Lung (tissue), 12 donors: Measurements from ENCODE around the gene MAP2K5. TPM values are rescaled to one million over a fixed set of nuclear protein-coding genes. Genes with fewer than 3 reads are reported as not detected.

Experiments
- ATAC-seq: fragments of 200-7000 bp; cut with Tn5 transposase; one replicate; pipeline ENCODE4 v1.9.1; 2020; ENCODE audit warnings: moderate number of reproducible peaks; ENCODE audit not compliant: insufficient read depth, low FRiP score
- DNase-seq, 3 donors: peaks; one replicate each; pipeline ENCODE4 v3.0.0-alpha.2; 2013 to 2017
- H3K27ac ChIP-seq, 2 donors: one replicate each; pipeline ENCODE4 v1.5.1; 2013; ENCODE audit warnings: mild to moderate bottlenecking in 2 of 2, moderate library complexity in 2 of 2, control low read depth in 1 of 2, inconsistent platforms in 1 of 2, low read depth in 1 of 2, low read length in 1 of 2
- H3K27me3 ChIP-seq, 3 donors: one replicate each; pipeline ENCODE4 v1.5.1; 2013; ENCODE audit warnings: low read length in 2 of 3; ENCODE audit not compliant: control insufficient read depth in 3 of 3, insufficient read depth in 3 of 3
- H3K36me3 ChIP-seq, 4 donors: one replicate each; pipeline ENCODE4 v1.5.1; 2013; ENCODE audit warnings: low read length in 4 of 4, mild to moderate bottlenecking in 1 of 4, moderate library complexity in 1 of 4; ENCODE audit not compliant: control insufficient read depth in 4 of 4, insufficient read depth in 4 of 4
- H3K4me1 ChIP-seq, 5 donors: one replicate each; pipeline ENCODE4 v1.5.1; 2013; ENCODE audit warnings: low read length in 5 of 5, mild to moderate bottlenecking in 2 of 5, moderate library complexity in 1 of 5; ENCODE audit not compliant: control insufficient read depth in 5 of 5, insufficient read depth in 5 of 5
- H3K4me3 ChIP-seq: one replicate; pipeline ENCODE4 v1.5.1; 2013; ENCODE audit warnings: mild to moderate bottlenecking, control low read depth, moderate library complexity
- H3K9ac ChIP-seq, 2 donors: one replicate each; pipeline ENCODE4 v1.5.1; 2013; ENCODE audit warnings: low read length in 2 of 2, control low read depth in 1 of 2; ENCODE audit not compliant: insufficient read depth in 1 of 2
- H3K9me3 ChIP-seq, 4 donors: one replicate each; pipeline ENCODE4 v1.5.1; 2013; ENCODE audit warnings: low read length in 3 of 4, mild to moderate bottlenecking in 1 of 4, moderate library complexity in 1 of 4; ENCODE audit not compliant: control insufficient read depth in 4 of 4, insufficient read depth in 3 of 4
- CTCF ChIP-seq: IDR thresholded peaks from 2 replicates; pipeline ENCODE4 v1.5.1; 2012; ENCODE audit warnings: mild to moderate bottlenecking; ENCODE audit errors: control extremely low read depth, extremely low read depth
- WGBS, 2 donors: extraction: QIAGEN DNeasy Blood & Tissue Kit; methylation state at CpG; one replicate each; pipeline ENCODE4 v1.1.7; 2013; 5-methylcytosine and 5-hydroxymethylcytosine counted together
- polyA plus RNA-seq, 2 donors: library from polyadenylated mRNA; stranded (reverse); fragments of 200-250 nt; gene quantifications; one replicate each; pipeline ENCODE4 v1.2.1, GENCODE V29; 2013
- total RNA-seq, 2 donors: library from RNA; depleted of rRNA in 1 of 2; stranded (reverse); fragments of >200 nt in 1 of 2; gene quantifications; one replicate each; pipeline ENCODE4 v1.2.1, GENCODE V29; 2014 to 2021
- donor health status: control.
- donor health status: control.
- donor health status: Bipolar disorder and iron deficiency.
- donor health status: healthy.
- donor health status: DM: yes; HTN: yes; CAD: no.

MAP2K5 gene
- total and polyA plus RNA-seq, 4 donors: 6.3 to 19.1 (median 12.4) TPM

GRCh38 chr15:67550522-67550921 lies 8.0 kb downstream of the MAP2K5 start:
- no peaks in the 10 kb centered on the region for H3K27me3 ChIP-seq
- peaks cover 0 to 2% (median 0%) of the 10 kb centered on the region in 5 donors for H3K4me1 ChIP-seq
- ATAC-seq: no peak
- no peaks in the 10 kb centered on the region for H3K9me3 ChIP-seq
- H3K27ac ChIP-seq: no peak overlapping the region
- H3K9ac ChIP-seq: no peak overlapping the region
- TF ChIP-seq CTCF: no peak
- DNase-seq: no peak
- no peak overlapping the region for H3K4me3 ChIP-seq
- H3K36me3 ChIP-seq: peaks cover 0 to 12% (median 4%) of the 10 kb centered on the region in 4 donors
- 74% methylated on average over 4 of the region's 4 CpGs for WGBS, 2 donors

- no peak for ATAC-seq
- Histone ChIP-seq H3K36me3 (peaks cover 0 to 8% (median 4%) of the 10 kb centered on the region in 4 donors), H3K9ac (no peak overlapping the region), H3K4me3 (no peak overlapping the region), H3K9me3 (no peaks in the 10 kb centered on the region), H3K27ac (no peak overlapping the region), H3K4me1 (peaks cover 0 to 2% (median 0%) of the 10 kb centered on the region in 5 donors), H3K27me3 (no peaks in the 10 kb centered on the region)
- DNase-seq: no peak
- TF ChIP-seq CTCF: no peak
- 91 to 97% methylated on average over 1 of the region's 1 CpG for WGBS, 2 donors
Observed at GRCh38 chr15:67551207-67551743, 8.8 kb downstream of the MAP2K5 start.

- DNase-seq (no peak), ATAC-seq (no peak)
- TF ChIP-seq CTCF: no peak
- H3K27ac ChIP-seq: no peak overlapping the region
- no peaks in the 10 kb centered on the region for H3K27me3 ChIP-seq
- H3K4me1 ChIP-seq: no peaks in the 10 kb centered on the region
- no peak overlapping the region for H3K4me3 ChIP-seq
- no peak overlapping the region for H3K9ac ChIP-seq
- WGBS, 2 donors: 93 to 97% methylated on average over 4 of the region's 4 CpGs
- no peaks in the 10 kb centered on the region for H3K9me3 ChIP-seq
- H3K36me3 ChIP-seq: peaks cover 0 to 10% (median 9%) of the 10 kb centered on the region in 4 donors
Observed at GRCh38 chr15:67554580-67554979, 12.1 kb downstream of the MAP2K5 start.
